GM21619 (cell line): ENCODE data around the gene SLC4A2.

Source experiments
- ATAC-seq: cut with Tn5 transposase; IDR thresholded peaks from one replicate; pipeline ENCODE4 v1.9.1; 2021; ENCODE audit not compliant: unreplicated experiment

SLC4A2 gene

GRCh38 chr7:151124899-151125399 is 65.6 kb downstream of the SLC4A2 start:
- ATAC-seq: no peak

GRCh38 chr7:151125470-151125845 is 66.1 kb downstream of the SLC4A2 start:
- ATAC-seq: no peak

GRCh38 chr7:151125846-151126481 is 66.6 kb downstream of the SLC4A2 start:
- no peak for ATAC-seq
